HG03060 (cell line): ENCODE results near the gene HBM.
"Not testable (repeated sequence)": the region's sequence is repeated elsewhere in the genome, so short reads cannot be mapped to it uniquely, and the experiment has no call there.

Experiments used
- ATAC-seq: cut with Tn5 transposase; IDR thresholded peaks from one replicate; pipeline ENCODE4 v1.9.1; 2021; ENCODE audit warnings: low read depth, moderate number of reproducible peaks; ENCODE audit not compliant: unreplicated experiment

Gene HBM

GRCh38 chr16:144797-145252 lies 21.0 kb upstream of the HBM start:
- no peak for ATAC-seq

- ATAC-seq: no peak
Measured at GRCh38 chr16:146646-147045, 19.1 kb upstream of the HBM start.

- ATAC-seq: no peak
Measured at GRCh38 chr16:149024-149660, 16.6 kb upstream of the HBM start.

- no peak for ATAC-seq
Measured at GRCh38 chr16:152141-153128, 13.3 kb upstream of the HBM start, which contains the start of gene HBZ. Gene HBZ, plus strand, starts transcription at chr16:152644. Its CDS starts 266 bp downstream, at chr16:152910.

- ATAC-seq: not testable (repeated sequence)
Measured at GRCh38 chr16:153129-153521, 12.7 kb upstream of the HBM start.

GRCh38 chr16:153550-154216 lies 12.1 kb upstream of the HBM start:
- ATAC-seq: not testable (repeated sequence)

- no peak for ATAC-seq
Measured at GRCh38 chr16:154217-155030, 11.4 kb upstream of the HBM start.

- ATAC-seq: no peak
Measured at GRCh38 chr16:155031-155398, 10.8 kb upstream of the HBM start.

- no peak for ATAC-seq
Measured at GRCh38 chr16:159136-159849, 6.5 kb upstream of the HBM start.

- ATAC-seq: not testable (repeated sequence)
Measured at GRCh38 chr16:160242-160641, 5.5 kb upstream of the HBM start.

- no peak for ATAC-seq
Measured at GRCh38 chr16:160691-161190, 5.0 kb upstream of the HBM start.

GRCh38 chr16:162271-162991 lies 3.3 kb upstream of the HBM start:
- ATAC-seq: no peak

GRCh38 chr16:163139-163538 lies 2.6 kb upstream of the HBM start:
- ATAC-seq: not testable (repeated sequence)

GRCh38 chr16:163696-164095 lies 2.1 kb upstream of the HBM start:
- ATAC-seq: not testable (repeated sequence)

- ATAC-seq: not testable (repeated sequence)
Measured at GRCh38 chr16:164134-164823, 1.5 kb upstream of the HBM start.

- ATAC-seq: no peak
Measured at GRCh38 chr16:164827-165538, 795 bp upstream of the HBM start.

GRCh38 chr16:166375-167121 lies 770 bp downstream of the HBM start:
- no peak for ATAC-seq
